Nephron (organoid): ENCODE data around the gene ANGPT4.

Experiments used
- H3K27ac Mint-ChIP-seq, 3 experiments: 2 replicates each; pipeline ENCODE4 v1.8.0; 2020; ENCODE audit warnings: mixed read lengths in 3 of 3, mild to moderate bottlenecking in 2 of 3, moderate library complexity in 1 of 3
- H3K27me3 Mint-ChIP-seq: 2 replicates; pipeline ENCODE4 v1.8.0; 2021; ENCODE audit warnings: low read depth, mild to moderate bottlenecking, moderate library complexity, mixed read lengths
- H3K36me3 Mint-ChIP-seq: 2 replicates; pipeline ENCODE4 v1.8.0; 2020; ENCODE audit warnings: low read depth, mixed read lengths
- H3K4me1 Mint-ChIP-seq: 2 replicates; pipeline ENCODE4 v1.8.0; 2020; ENCODE audit warnings: mixed read lengths
- H3K4me3 Mint-ChIP-seq, 3 experiments: 2 replicates each; pipeline ENCODE4 v1.8.0; 2020; ENCODE audit warnings: mild to moderate bottlenecking in 3 of 3, mixed read lengths in 3 of 3, moderate library complexity in 2 of 3
- H3K9me3 Mint-ChIP-seq: 2 replicates; pipeline ENCODE4 v1.8.0; 2020; ENCODE audit warnings: mixed read lengths
- CTCF ChIP-seq, 3 experiments: fragments of 200-600 bp; sonication (generic); IDR thresholded peaks; one replicate each; pipeline ENCODE4 v1.5.0; 2021; ENCODE audit warnings: antibody characterized with exemption in 3 of 3; ENCODE audit not compliant: unreplicated experiment in 3 of 3

Gene ANGPT4

GRCh38 chr20:869606-870005 is 46.5 kb downstream of the ANGPT4 start:
- TF ChIP-seq CTCF (IDR thresholded peaks at IDR 0.05; ENCODE audit: unreplicated experiment in 3 of 3), result no peak
- no peak overlapping the region for H3K27ac Mint-ChIP-seq
- no peak overlapping the region for H3K4me3 Mint-ChIP-seq
- no peaks in the 10 kb centered on the region for H3K36me3 Mint-ChIP-seq
- peaks cover 44% of the 10 kb centered on the region for H3K27me3 Mint-ChIP-seq
- no peaks in the 10 kb centered on the region for H3K4me1 Mint-ChIP-seq
- H3K9me3 Mint-ChIP-seq, result no peaks in the 10 kb centered on the region

GRCh38 chr20:868279-868678 is 47.9 kb downstream of the ANGPT4 start:
- TF ChIP-seq CTCF (IDR thresholded peaks at IDR 0.05; ENCODE audit: unreplicated experiment in 3 of 3), result no peak
- Mint-ChIP-seq H3K4me1 (no peaks in the 10 kb centered on the region), H3K27ac (no peak overlapping the region), H3K27me3 (peaks cover 47% of the 10 kb centered on the region), H3K9me3 (no peaks in the 10 kb centered on the region), H3K4me3 (no peak overlapping the region), H3K36me3 (no peaks in the 10 kb centered on the region)

- Mint-ChIP-seq H3K27me3 (peaks cover 42% of the 10 kb centered on the region), H3K9me3 (no peaks in the 10 kb centered on the region), H3K4me3 (no peak overlapping the region), H3K27ac (no peak overlapping the region), H3K4me1 (no peaks in the 10 kb centered on the region), H3K36me3 (no peaks in the 10 kb centered on the region)
- no peak for TF ChIP-seq CTCF (IDR thresholded peaks at IDR 0.05; ENCODE audit: unreplicated experiment in 3 of 3)
Observed at GRCh38 chr20:865440-865839, 50.7 kb downstream of the ANGPT4 start.

GRCh38 chr20:860891-861290 is 55.2 kb downstream of the ANGPT4 start:
- peaks cover 25% of the 10 kb centered on the region for H3K27me3 Mint-ChIP-seq
- no peaks in the 10 kb centered on the region for H3K4me1 Mint-ChIP-seq
- H3K9me3 Mint-ChIP-seq, result no peaks in the 10 kb centered on the region
- no peak overlapping the region for H3K27ac Mint-ChIP-seq
- TF ChIP-seq CTCF (IDR thresholded peaks at IDR 0.05; ENCODE audit: unreplicated experiment in 3 of 3), result no peak
- no peaks in the 10 kb centered on the region for H3K36me3 Mint-ChIP-seq
- no peak overlapping the region for H3K4me3 Mint-ChIP-seq

GRCh38 chr20:859751-860231 is 56.3 kb downstream of the ANGPT4 start:
- no peak overlapping the region for H3K4me3 Mint-ChIP-seq
- H3K9me3 Mint-ChIP-seq, result no peaks in the 10 kb centered on the region
- peaks cover 19% of the 10 kb centered on the region for H3K27me3 Mint-ChIP-seq
- no peaks in the 10 kb centered on the region for H3K36me3 Mint-ChIP-seq
- H3K27ac Mint-ChIP-seq, result no peak overlapping the region
- no peaks in the 10 kb centered on the region for H3K4me1 Mint-ChIP-seq
- TF ChIP-seq CTCF (IDR thresholded peaks at IDR 0.05; ENCODE audit: unreplicated experiment in 3 of 3), result no peak

- H3K9me3 Mint-ChIP-seq, result no peaks in the 10 kb centered on the region
- H3K27me3 Mint-ChIP-seq, result peaks cover 11% of the 10 kb centered on the region
- H3K4me1 Mint-ChIP-seq, result no peaks in the 10 kb centered on the region
- no peak overlapping the region for H3K27ac Mint-ChIP-seq
- TF ChIP-seq CTCF (IDR thresholded peaks at IDR 0.05; ENCODE audit: unreplicated experiment in 3 of 3), result no peak
- no peak overlapping the region for H3K4me3 Mint-ChIP-seq
- no peaks in the 10 kb centered on the region for H3K36me3 Mint-ChIP-seq
Observed at GRCh38 chr20:858011-858410, 58.1 kb downstream of the ANGPT4 start.
